Small intestine (tissue), 7 donors: ENCODE measurements around the gene RPA3. TPM values are rescaled to one million over a fixed set of nuclear protein-coding genes. Genes with fewer than 3 reads are reported as not detected.

Source experiments
- DNase-seq, 2 donors: peaks; one replicate each; pipeline versions ENCODE4 v3.0.0 to v3.0.0-alpha.2; 2013
- FAIRE-seq: peaks from 2 replicates; lab custom pipeline; 2012; peaks lifted over from hg19 to GRCh38; lab: Jason Lieb, UNC
- H3K27ac ChIP-seq, 3 donors: one replicate each; pipeline ENCODE4 v1.5.1; 2013; ENCODE audit warnings: low read length in 2 of 3, mild to moderate bottlenecking in 2 of 3, control low read depth in 1 of 3, inconsistent platforms in 1 of 3, low read depth in 1 of 3, moderate library complexity in 1 of 3
- H3K27me3 ChIP-seq, 3 donors: one replicate each; pipeline ENCODE4 v1.6.1; 2013; ENCODE audit warnings: low read length in 3 of 3, inconsistent platforms in 1 of 3; ENCODE audit not compliant: control insufficient read depth in 3 of 3, insufficient read depth in 3 of 3
- H3K36me3 ChIP-seq, 3 donors: one replicate each; pipeline ENCODE4 v1.6.1; 2013; ENCODE audit warnings: low read length in 3 of 3, inconsistent platforms in 1 of 3, low read depth in 1 of 3, mild to moderate bottlenecking in 1 of 3, moderate library complexity in 1 of 3; ENCODE audit not compliant: control insufficient read depth in 3 of 3, insufficient read depth in 2 of 3
- H3K4me1 ChIP-seq, 3 donors: one replicate each; pipeline ENCODE4 v1.6.1; 2013; ENCODE audit warnings: low read length in 2 of 3, inconsistent platforms in 1 of 3, low read depth in 1 of 3, mild to moderate bottlenecking in 1 of 3, moderate library complexity in 1 of 3; ENCODE audit not compliant: control insufficient read depth in 3 of 3, insufficient read depth in 2 of 3
- H3K4me3 ChIP-seq, 3 donors: one replicate each; pipeline ENCODE4 v1.5.1; 2013; ENCODE audit warnings: low read length in 3 of 3, control low read depth in 1 of 3, inconsistent platforms in 1 of 3, low read depth in 1 of 3, mild to moderate bottlenecking in 1 of 3, moderate library complexity in 1 of 3
- H3K9me3 ChIP-seq, 2 donors: one replicate each; pipeline ENCODE4 v1.6.1; 2013; ENCODE audit warnings: low read depth in 1 of 2, low read length in 1 of 2; ENCODE audit not compliant: control insufficient read depth in 2 of 2, insufficient read depth in 1 of 2
- WGBS, 3 donors: extraction: QIAGEN DNeasy Blood & Tissue Kit; methylation state at CpG; one replicate each; pipeline ENCODE4 v1.1.7; 2013; 5-methylcytosine and 5-hydroxymethylcytosine counted together
- polyA plus RNA-seq, 4 donors: library from polyadenylated mRNA; stranded (reverse) in 3 of 4; unstranded in 1 of 4; fragments of 200-250 nt in 3 of 4; fragments of 120-200 nt in 1 of 4; gene quantifications; one replicate each; pipeline versions ENCODE4 v1.2.1 to v1.2.3, GENCODE V29; 2013
- donor health status: healthy with polysubstance abuse.
- donor health status: control.
- donor health status: control.
- donor health status: Bipolar disorder and iron deficiency.
- donor health status: healthy.

Gene RPA3
- polyA plus RNA-seq, 4 donors: 30.0 to 37.2 (median 33.6) TPM

DNA sequence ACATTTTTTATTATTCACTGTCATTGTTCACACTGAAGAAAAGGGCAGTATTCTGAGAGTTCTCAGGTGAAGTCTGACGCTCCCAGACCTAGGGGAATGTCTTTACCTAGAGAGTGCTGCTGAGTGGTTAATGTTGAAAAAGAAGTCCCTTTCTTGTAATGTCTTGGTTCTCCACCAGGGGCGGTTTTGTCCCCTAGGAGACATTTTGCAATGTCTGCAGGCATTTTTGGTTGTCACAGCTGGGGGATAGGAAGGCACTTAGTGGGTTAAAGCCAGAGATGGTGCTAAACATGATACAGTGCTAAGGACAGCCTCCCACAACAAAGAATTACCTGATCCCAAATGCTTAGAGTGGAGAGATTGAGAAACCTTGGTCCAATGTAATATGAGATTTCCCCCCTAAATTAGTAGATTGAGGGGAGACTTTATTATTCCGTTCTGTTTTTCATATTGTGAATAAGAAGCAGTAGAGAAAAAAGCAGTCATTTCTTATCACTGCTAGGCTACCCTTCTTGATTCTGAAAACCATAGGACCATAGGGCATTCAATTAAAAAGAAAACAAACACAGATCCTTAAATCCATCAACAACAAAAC lies 64.7 kb downstream of the RPA3 start:
- WGBS, 3 donors: 76 to 80% (median 77%) methylated on average over 3 of the region's 3 CpGs
- H3K4me1 ChIP-seq: peaks cover 0 to 5% (median 0%) of the 10 kb centered on the region in 3 donors
- H3K27ac ChIP-seq: no peak overlapping the region
- no peak overlapping the region for H3K4me3 ChIP-seq
- no peaks in the 10 kb centered on the region for H3K36me3 ChIP-seq
- DNase-seq (peak in 1 of 2 donors; percentile 11), FAIRE-seq (no peak)
- no peaks in the 10 kb centered on the region for H3K27me3 ChIP-seq
- no peaks in the 10 kb centered on the region for H3K9me3 ChIP-seq

DNA sequence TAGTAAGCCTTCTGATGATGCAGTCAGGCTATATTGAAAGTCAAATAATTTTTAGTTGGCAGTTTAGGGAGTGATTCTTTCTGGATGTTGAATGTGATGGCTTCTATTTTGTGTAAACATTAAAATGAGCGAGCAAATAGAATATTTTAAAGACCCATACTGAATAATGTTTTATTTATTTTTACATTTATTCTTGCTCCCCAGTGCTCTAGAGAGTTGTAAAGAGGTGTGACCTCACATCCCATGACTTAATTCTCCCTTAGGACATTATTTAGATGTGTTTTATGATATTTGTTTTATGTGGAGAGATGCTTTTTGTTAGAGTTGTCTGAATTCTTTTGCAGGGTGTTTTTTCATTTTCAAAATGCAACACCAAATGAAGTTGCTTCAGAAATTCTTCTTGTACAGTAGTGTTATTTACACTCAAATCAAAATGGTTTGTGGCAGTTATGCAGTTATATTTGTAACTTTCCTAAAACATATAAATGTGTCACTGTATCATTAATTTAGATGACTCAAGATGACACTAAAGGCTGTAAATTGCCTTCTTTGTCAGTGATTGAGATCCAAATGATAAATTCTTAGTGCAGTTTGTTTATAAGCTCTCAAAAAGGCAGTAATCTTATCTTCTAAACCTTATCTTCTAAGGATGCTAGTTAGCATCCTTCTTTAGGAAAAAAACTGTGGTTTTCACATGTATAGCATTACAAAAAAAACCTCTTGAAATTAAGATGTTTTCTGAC lies 65.4 kb downstream of the RPA3 start:
- no peak for DNase-seq
- no peak for FAIRE-seq
- H3K27me3 ChIP-seq: no peaks in the 10 kb centered on the region
- H3K36me3 ChIP-seq: no peaks in the 10 kb centered on the region
- H3K4me3 ChIP-seq: no peak overlapping the region
- H3K27ac ChIP-seq: no peak overlapping the region
- H3K9me3 ChIP-seq: no peaks in the 10 kb centered on the region
- WGBS, 3 donors: 75 to 91% (median 89%) methylated on average over 1 of the region's 1 CpG
- H3K4me1 ChIP-seq: peaks cover 0 to 5% (median 0%) of the 10 kb centered on the region in 3 donors

DNA sequence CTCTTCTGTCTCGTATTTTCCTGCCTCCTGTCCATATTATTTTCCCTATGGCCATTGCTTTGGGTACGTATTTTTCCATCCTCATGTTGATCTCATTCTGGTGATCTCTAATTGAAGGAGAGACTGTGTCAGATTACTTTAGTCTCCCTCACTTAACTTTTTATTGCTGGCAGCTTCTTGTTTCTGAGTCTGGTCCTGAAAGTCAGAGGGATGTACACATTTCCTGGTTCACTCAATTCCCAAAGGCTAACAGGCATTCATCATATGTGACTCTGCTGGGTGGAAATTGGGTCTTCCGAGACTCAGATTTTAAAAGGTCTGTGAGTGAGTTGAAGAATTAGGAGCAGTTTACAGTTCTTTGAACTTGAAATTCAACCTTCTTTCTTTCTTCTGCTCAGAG lies 66.9 kb downstream of the RPA3 start:
- H3K27me3 ChIP-seq: no peaks in the 10 kb centered on the region
- peaks cover 0 to 5% (median 0%) of the 10 kb centered on the region in 3 donors for H3K4me1 ChIP-seq
- FAIRE-seq: no peak
- H3K4me3 ChIP-seq: no peak overlapping the region
- H3K9me3 ChIP-seq: peaks cover 0 to 4% of the 10 kb centered on the region in 2 donors
- 71 to 92% (median 83%) methylated on average over 3 of the region's 3 CpGs for WGBS, 3 donors
- DNase-seq: no peak
- no peak overlapping the region for H3K27ac ChIP-seq
- peaks cover 0 to 3% (median 0%) of the 10 kb centered on the region in 3 donors for H3K36me3 ChIP-seq

DNA sequence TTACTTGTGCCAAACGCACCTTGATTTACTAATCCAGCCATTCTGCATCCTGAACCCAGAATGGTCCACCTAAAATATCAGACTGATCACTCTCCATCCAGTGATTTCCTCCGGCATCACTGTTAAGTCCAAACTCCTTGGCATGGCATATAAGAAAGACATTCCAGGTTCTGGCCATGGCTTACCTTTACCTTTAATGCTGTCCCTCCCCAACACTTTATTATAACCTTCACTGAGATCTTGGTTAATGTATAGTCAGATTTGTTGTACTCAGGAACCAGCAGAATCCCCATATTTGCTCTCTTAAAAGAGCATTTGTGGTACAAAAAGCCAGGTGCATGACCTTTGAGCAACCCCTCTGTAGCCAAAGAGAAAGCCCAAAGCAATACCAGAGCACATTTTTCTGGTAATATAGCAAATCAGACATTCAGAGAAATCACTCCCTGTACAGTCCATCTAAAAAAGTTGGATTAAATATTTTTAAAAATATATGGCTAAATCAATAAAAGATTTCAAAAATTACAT lies 67.7 kb downstream of the RPA3 start:
- no peak for DNase-seq
- Histone ChIP-seq H3K4me1 (peaks cover 0 to 5% (median 0%) of the 10 kb centered on the region in 3 donors), H3K27ac (no peak overlapping the region), H3K9me3 (peaks cover 0 to 10% of the 10 kb centered on the region in 2 donors), H3K36me3 (peaks cover 0 to 6% (median 0%) of the 10 kb centered on the region in 3 donors), H3K4me3 (no peak overlapping the region), H3K27me3 (no peaks in the 10 kb centered on the region)
- WGBS, 3 donors: 83 to 96% (median 91%) methylated on average over 2 of the region's 2 CpGs
- FAIRE-seq: no peak

DNA sequence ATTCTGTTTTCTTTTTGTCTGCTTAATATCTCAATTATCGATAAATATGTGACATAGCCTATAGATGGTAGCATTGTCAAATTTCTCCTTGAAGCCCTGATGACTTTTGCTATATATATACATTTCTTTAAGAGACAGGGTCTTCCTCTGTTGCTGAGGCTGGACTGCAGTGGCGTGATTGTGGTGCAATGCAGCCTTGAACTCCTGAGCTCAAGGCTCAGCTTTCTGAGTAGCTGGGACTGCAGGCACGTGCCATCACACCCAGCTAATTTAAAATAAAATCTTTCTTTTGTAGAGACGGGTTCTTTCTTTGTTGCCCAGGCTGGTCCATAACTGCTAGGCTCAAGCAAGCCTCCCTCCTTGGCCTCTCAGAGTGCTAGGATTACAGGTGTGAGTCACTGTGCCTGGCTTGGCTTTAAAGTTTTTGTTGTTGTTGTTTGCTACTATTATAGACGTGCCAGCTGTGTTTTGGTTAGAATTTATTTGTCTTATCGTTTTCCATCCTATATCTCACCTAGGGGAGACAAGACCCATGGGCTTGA lies 70.8 kb downstream of the RPA3 start:
- FAIRE-seq: no peak
- no peak for DNase-seq
- Histone ChIP-seq H3K27me3 (no peaks in the 10 kb centered on the region), H3K27ac (no peak overlapping the region), H3K36me3 (peaks cover 0 to 10% (median 0%) of the 10 kb centered on the region in 3 donors), H3K4me3 (no peak overlapping the region), H3K4me1 (peaks cover 0 to 5% (median 0%) of the 10 kb centered on the region in 3 donors), H3K9me3 (peaks cover 0 to 11% of the 10 kb centered on the region in 2 donors)
- WGBS, 3 donors: 70 to 77% (median 74%) methylated on average over 6 of the region's 6 CpGs

DNA sequence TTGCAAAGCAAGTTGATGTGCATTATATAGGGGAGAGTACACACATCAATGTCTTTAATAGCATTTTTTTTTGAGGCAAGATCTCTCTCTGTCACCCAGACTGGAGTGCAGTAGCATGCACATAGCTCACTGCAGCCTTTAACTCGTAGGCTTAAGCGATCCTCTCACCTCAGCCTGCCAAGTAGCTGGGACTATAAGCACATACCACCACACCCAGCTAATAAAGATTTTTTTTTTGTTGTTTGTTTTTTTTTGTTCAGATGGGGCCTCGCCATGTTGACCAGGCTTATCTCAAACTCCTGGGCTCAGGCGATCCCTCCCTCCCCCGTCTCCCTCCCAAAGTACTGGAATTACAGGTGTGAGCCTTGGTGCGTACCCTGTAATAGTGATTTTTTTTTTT lies 76.3 kb downstream of the RPA3 start:
- peak overlapping the region in 1 of 3 donors; percentile 95 for H3K27ac ChIP-seq
- peak; percentile 65 to 70 for DNase-seq
- no peak for FAIRE-seq

DNA sequence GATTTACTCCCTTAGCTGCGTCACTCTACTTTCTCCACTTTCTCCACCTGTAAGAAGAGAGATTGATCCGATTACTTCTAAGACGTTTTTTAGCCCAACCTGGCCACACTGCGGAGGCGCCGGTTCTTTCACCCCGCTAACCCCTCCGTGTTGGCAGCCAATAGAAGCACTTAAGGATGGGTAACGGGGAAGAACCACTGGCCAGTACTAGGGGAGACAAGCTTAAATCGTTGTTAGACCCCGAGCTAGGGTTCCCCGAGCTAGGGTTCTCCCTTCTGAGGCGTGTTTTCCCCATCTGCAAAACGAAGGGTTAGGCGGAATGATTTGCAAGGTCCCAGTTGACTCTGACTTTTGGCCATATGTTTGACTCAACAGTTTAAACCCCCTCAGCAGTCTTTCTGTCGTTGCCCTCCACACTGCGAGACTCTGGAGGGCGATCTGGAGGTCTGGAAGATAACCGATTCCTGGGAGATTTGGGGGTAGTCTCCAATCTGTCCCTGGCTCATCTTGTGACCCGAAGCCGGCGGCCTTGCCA lies 77.2 kb downstream of the RPA3 start:
- FAIRE-seq (no peak), DNase-seq (peak in 1 of 2 donors; percentile 21)
- H3K27ac ChIP-seq: peak overlapping the region; percentile 82 to 97 (median 95)
- peaks cover 0 to 5% of the 10 kb centered on the region in 2 donors for H3K9me3 ChIP-seq
- H3K36me3 ChIP-seq: peaks cover 0 to 9% (median 0%) of the 10 kb centered on the region in 3 donors
- WGBS, 3 donors: 1 to 8% (median 3%) methylated on average over 22 of the region's 22 CpGs
- H3K4me3 ChIP-seq: peak overlapping the region; percentile 46 to 99 (median 86)
- no peaks in the 10 kb centered on the region for H3K27me3 ChIP-seq
- peaks cover 0 to 3% (median 0%) of the 10 kb centered on the region in 3 donors for H3K4me1 ChIP-seq

More for the DNA sequence above, 76.3 kb downstream of the RPA3 start:
- peaks cover 0 to 10% (median 0%) of the 10 kb centered on the region in 3 donors for H3K36me3 ChIP-seq
- H3K4me1 ChIP-seq: peaks cover 0 to 3% (median 0%) of the 10 kb centered on the region in 3 donors
- H3K9me3 ChIP-seq: peaks cover 0 to 11% of the 10 kb centered on the region in 2 donors
- 15 to 67% (median 38%) methylated on average over 6 of the region's 6 CpGs for WGBS, 3 donors
- no peaks in the 10 kb centered on the region for H3K27me3 ChIP-seq
- H3K4me3 ChIP-seq: peak overlapping the region in 2 of 3 donors; percentile 5 to 28
